LNCaP clone FGC (cell line): ENCODE results near the gene KCNQ1.

Source experiments
- DNase-seq: peaks from one replicate; pipeline ENCODE4 v3.0.0-alpha.2; 2011; ENCODE audit warnings: low read depth
- H3K4me3 ChIP-seq: 2 replicates; pipeline ENCODE4 v1.5.1; 2011; ENCODE audit warnings: mild to moderate bottlenecking, low read depth, low read length, control low read depth
- CTCF ChIP-seq: IDR thresholded peaks from 2 replicates; pipeline ENCODE4 v1.5.1; 2012; ENCODE audit warnings: mild to moderate bottlenecking; ENCODE audit not compliant: control insufficient read depth, insufficient read depth; ENCODE audit errors: extremely low read depth

The KCNQ1 gene

GRCh38 chr11:2781408-2782274 lies 336.8 kb downstream of the KCNQ1 start:
- no peak for DNase-seq
- TF ChIP-seq CTCF = no peak

GRCh38 chr11:2782769-2783168 lies 338.0 kb downstream of the KCNQ1 start:
- no peak for TF ChIP-seq CTCF

More at GRCh38 chr11:2781408-2782274, 336.8 kb downstream of the KCNQ1 start:
- no peak overlapping the region for H3K4me3 ChIP-seq

GRCh38 chr11:2783536-2784082 lies 338.8 kb downstream of the KCNQ1 start:
- DNase-seq = no peak
- H3K4me3 ChIP-seq = no peak overlapping the region
- TF ChIP-seq CTCF = no peak

More at GRCh38 chr11:2782769-2783168, 338.0 kb downstream of the KCNQ1 start:
- DNase-seq = no peak
- H3K4me3 ChIP-seq = no peak overlapping the region

GRCh38 chr11:2787816-2788167 lies 343.0 kb downstream of the KCNQ1 start:
- no peak for DNase-seq
- H3K4me3 ChIP-seq = no peak overlapping the region
- no peak for TF ChIP-seq CTCF

- no peak for DNase-seq
- TF ChIP-seq CTCF = no peak
- H3K4me3 ChIP-seq = no peak overlapping the region
Measured at GRCh38 chr11:2788168-2789071, 343.6 kb downstream of the KCNQ1 start.

- TF ChIP-seq CTCF = no peak
- no peak overlapping the region for H3K4me3 ChIP-seq
- no peak for DNase-seq
Measured at GRCh38 chr11:2789331-2789730, 344.5 kb downstream of the KCNQ1 start.
